Activated CD4-positive, alpha-beta T cell treated with anti-CD3 and anti-CD28 coated beads for 4 hours (primary cell): ENCODE measurements around the gene IQCH.

ENCODE experiments used
- DNase-seq, 2 donors: peaks; one replicate each; pipeline ENCODE4 v3.0.0-alpha.2; 2020

Gene IQCH

GRCh38 chr15:67543348-67543718, 288.7 kb downstream of the IQCH start:
- DNase-seq: no peak

GRCh38 chr15:67544475-67544874, 289.9 kb downstream of the IQCH start:
- no peak for DNase-seq

- DNase-seq: no peak
Measured at GRCh38 chr15:67545864-67546263, 291.3 kb downstream of the IQCH start.

- no peak for DNase-seq
Measured at GRCh38 chr15:67547064-67547463, 292.5 kb downstream of the IQCH start.

GRCh38 chr15:67547836-67548235, 293.2 kb downstream of the IQCH start:
- DNase-seq: no peak

- DNase-seq: no peak
Measured at GRCh38 chr15:67548236-67548852, 293.8 kb downstream of the IQCH start.

- DNase-seq: no peak
Measured at GRCh38 chr15:67548862-67549651, 294.5 kb downstream of the IQCH start.

GRCh38 chr15:67549736-67550135, 295.1 kb downstream of the IQCH start:
- no peak for DNase-seq

DNA sequence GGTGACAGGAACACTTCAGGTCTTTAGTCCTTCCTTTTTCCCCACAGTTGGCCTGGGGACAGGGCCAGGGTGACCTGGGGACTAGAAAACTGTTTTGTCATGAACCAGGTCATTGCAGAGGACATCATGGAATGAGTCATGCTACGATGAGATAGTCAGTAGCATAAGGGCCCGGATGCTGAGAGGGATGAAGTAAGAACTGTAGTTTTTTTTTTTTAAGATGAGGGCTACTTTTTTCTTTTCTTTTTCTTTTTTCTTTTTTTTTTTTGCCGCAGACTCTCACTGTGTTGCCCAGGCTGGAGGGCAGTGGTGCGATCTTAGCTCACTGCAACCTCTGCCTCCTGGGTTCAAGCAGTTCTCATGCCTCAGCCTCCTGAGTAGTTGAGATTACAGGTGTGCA, 295.9 kb downstream of the IQCH start:
- no peak for DNase-seq

GRCh38 chr15:67551207-67551743, 296.7 kb downstream of the IQCH start:
- no peak for DNase-seq
